GM21825 (cell line): ENCODE data around the gene MIDN.
A peak's percentile ranks its signal among the peaks of the same experiment; 100 is the strongest.
"Not testable (repeated sequence)": the region's sequence is repeated elsewhere in the genome, so short reads cannot be mapped to it uniquely, and the experiment has no call there.

Experiments
- ATAC-seq: cut with Tn5 transposase; IDR thresholded peaks from one replicate; pipeline ENCODE4 v1.9.1; 2021; ENCODE audit warnings: mild to moderate bottlenecking, moderate library complexity; ENCODE audit not compliant: unreplicated experiment

The MIDN gene

DNA sequence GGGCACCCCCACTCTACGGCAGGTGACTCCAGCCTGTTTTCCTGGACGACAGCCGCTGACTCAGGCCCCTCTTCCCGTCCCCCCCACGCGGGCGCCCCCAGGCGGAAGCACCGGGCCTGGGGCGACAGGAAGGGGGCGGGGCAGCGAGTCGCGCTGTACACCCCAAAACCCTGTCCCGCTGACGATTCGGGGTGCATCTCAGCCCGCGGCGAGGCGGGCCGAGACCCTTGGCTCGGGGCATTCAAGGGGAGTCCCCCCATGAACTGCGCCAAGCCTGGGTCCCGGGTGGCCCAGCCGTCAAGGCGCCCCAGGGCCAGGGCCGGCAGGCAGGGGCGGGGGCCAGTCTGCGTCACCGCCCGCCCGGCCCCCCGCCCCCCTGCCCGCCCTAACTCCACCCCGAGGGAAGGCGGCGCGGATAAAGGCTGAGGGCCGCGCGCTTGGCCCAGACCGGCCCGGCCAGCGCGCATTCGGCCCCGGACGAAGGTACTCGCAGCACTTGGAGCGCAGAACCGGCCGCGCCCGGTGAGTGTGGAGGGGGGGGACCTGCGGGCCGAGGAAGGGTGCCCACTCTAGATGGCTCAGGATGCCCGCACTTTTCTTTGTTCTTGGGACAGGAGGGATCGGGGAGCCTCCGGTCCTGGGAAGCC is at the start of gene MIDN:
Gene MIDN, plus strand, starts transcription at position 445 of the 647 bp plus-strand sequence. CDS start 1,714 bp downstream, outside the sequence.
- peak; percentile 7 for ATAC-seq

DNA sequence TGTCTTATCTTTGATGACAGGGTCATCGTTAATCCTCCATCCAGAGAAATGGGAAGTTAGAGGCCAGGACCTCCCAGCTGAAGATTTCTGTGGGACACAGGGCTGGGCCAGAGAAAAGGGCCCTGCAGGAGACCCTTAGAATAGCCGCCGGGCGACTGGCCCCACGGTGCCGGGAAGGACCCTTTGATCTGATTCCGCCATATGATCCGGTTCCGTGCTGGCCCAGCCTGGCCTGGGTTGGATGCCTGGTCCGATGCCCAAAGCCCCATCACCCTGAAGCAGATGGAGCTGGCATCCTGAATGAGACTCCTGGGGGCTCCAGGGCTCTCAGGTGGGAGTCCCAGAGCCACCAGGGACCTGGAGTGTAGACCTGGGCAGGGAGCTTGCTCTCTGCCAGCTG is 48.9 kb upstream of the MIDN start:
- ATAC-seq: no peak

DNA sequence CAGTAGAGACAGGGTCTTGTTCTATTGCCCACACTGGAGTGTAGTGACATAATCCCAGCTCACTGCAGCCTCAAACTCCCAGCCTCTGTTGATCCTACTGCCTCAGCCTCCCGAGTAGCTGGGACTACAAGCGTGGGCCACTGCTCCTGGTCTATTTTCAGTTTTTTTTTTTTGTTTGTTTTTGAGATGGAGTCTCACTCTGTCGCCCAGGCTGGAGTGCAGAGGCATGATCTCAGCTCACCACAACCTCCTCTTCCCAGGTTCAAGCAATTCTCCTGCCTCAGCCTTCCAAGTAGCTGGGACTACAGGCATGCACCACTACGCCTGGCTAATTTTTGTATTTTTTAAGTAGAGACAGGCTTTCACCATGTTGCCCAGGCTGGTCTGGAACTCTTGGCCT is 47.8 kb upstream of the MIDN start:
- ATAC-seq: not testable (repeated sequence)

DNA sequence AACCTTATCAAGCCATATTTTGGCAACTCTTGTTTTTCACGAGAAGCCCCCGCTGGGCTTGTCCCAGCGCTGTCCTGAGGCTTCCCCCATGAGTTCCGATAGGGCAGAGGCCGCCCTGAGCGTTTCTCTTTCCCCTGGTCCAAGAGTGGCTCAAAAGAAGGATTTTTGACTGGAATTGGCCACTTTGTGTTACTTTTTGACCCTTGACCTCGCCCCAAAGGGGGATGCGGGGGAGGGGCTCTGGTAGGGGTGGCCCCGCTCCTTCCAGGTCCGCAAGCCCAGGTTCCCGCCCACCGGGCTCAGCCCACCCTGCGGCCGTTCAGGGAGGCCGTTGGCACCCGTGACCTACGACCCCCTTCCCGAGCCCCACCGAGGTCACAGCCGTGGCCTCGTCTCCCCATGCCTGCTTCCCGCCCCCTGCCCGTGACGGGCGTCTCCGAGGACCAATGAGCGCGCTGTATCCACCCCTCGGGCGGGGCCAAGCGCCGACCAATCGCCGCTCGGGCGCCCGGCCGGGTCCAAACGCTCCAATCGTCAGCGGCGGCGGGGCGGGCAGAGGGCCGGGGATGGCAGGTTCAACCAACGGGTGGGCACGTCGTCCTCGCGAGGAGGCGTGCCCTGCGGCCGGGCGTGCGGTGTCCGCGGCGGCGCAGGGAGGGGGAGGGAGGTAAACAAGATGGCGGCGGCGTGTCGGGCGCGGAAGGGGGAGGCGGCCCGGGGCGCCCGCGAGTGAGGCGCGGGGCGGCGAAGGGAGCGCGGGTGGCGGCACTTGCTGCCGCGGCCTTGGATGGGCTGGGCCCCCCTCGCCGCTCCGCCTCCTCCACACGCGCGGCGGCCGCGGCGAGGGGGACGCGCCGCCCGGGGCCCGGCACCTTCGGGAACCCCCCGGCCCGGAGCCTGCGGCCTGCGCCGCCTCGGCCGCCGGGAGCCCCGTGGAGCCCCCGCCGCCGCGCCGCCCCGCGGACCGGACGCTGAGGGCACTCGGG is 43.0 kb upstream of the MIDN start, which contains the start of gene STK11:
Gene STK11, plus strand, starts transcription at position 665 of the 986 bp plus-strand sequence. CDS start 1,136 bp downstream, outside the sequence.
- ATAC-seq: peak; percentile 76

DNA sequence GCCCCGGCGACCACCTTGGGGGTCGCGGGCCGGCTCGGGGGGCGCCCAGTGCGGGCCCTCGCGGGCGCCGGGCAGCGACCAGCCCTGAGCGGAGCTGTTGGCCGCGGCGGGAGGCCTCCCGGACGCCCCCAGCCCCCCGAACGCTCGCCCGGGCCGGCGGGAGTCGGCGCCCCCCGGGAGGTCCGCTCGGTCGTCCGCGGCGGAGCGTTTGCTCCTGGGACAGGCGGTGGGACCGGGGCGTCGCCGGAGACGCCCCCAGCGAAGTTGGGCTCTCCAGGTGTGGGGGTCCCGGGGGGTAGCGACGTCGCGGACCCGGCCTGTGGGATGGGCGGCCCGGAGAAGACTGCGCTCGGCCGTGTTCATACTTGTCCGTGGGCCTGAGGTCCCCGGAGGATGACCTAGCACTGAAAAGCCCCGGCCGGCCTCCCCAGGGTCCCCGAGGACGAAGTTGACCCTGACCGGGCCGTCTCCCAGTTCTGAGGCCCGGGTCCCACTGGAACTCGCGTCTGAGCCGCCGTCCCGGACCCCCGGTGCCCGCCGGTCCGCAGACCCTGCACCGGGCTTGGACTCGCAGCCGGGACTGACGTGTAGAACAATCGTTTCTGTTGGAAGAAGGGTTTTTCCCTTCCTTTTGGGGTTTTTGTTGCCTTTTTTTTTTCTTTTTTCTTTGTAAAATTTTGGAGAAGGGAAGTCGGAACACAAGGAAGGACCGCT is 42.1 kb upstream of the MIDN start:
- no peak for ATAC-seq

DNA sequence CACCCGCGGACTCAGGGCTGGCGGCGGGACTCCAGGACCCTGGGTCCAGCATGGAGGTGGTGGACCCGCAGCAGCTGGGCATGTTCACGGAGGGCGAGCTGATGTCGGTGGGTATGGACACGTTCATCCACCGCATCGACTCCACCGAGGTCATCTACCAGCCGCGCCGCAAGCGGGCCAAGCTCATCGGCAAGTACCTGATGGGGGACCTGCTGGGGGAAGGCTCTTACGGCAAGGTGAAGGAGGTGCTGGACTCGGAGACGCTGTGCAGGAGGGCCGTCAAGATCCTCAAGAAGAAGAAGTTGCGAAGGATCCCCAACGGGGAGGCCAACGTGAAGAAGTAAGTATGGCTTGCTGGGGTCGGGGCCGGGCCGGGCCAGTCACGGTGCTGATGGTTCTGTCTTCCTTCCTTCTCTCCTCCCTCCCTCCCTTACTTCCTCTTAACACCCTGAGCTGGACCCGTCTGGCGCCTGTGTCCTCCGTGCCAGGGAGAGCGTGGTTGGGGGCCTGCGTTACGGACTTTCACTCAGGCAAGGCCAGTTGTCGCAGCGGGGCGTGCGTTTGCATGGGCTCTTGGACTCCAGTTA is 41.4 kb upstream of the MIDN start:
- ATAC-seq: no peak

DNA sequence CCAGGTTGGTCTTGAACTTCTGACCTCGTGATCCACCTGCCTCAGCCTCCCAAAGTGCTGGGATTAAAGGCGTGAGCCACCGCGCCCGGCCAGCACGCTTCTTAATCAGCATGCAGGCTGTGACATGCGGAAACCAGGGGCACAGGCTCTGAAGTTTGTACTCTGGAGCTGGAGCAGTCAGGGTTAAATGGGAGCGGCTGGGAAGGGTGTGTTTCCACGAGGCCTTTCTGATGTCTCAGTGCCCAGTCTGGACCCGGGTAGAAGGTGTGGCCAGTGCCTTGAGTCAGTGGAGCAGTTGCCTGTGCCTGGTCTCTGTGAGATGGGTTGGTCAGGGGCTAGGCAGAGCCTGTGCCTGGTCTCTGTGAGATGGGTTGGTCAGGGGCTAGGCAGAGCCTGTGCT is 39.6 kb upstream of the MIDN start:
- not testable (repeated sequence) for ATAC-seq

DNA sequence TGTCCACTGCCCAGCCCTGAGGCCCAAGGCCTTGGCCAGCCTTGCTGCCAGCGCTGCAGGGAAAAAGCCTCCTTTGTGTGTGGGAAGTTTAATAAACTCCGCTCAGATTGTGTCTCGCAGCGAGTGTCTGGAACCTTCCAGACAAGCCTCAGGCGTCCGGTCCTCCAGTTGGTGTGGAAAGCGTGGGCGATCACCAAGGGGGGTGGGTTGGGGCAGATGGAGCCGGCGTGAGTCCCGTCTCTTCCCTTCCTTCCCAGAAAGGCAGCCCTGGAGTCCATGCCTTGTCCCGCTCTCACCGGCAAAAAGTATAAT is 38.2 kb upstream of the MIDN start:
- ATAC-seq: no peak

DNA sequence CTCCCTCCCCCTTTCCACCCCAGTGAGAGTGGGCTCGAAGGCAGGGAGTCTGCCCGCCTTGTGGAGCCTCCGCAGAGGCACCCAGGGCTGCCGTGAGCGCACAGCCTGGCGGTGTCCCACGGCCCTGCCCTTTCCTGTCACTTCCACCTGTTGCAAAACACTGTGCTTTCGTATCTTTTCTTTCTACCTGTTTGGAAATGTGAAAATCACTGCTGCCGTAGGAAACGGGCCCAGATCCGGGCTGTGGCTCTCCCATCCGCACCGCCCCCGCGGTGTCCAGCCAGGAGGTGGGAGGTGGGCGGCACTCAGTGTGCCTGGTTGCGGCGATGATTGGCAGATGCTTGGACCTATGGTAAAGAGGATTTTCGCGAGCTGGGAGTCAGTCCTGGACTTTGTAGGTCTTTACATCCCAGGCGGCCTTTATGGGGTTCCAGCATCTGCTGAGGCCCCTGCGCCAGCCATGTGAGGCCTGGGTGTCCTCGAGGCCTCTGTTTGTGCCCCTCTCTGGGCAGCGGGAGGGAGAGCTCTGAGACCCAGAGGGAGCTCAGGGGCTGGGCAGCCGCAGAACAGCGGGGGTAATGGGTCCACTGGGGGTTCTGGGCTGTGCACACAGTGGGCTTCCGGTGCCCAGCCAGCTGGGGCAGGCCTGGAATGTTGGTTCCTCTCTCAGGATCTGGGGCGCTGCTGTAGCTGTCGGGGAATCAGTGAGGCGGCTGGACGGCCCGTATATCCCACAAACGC is 36.7 kb upstream of the MIDN start:
- ATAC-seq: no peak

DNA sequence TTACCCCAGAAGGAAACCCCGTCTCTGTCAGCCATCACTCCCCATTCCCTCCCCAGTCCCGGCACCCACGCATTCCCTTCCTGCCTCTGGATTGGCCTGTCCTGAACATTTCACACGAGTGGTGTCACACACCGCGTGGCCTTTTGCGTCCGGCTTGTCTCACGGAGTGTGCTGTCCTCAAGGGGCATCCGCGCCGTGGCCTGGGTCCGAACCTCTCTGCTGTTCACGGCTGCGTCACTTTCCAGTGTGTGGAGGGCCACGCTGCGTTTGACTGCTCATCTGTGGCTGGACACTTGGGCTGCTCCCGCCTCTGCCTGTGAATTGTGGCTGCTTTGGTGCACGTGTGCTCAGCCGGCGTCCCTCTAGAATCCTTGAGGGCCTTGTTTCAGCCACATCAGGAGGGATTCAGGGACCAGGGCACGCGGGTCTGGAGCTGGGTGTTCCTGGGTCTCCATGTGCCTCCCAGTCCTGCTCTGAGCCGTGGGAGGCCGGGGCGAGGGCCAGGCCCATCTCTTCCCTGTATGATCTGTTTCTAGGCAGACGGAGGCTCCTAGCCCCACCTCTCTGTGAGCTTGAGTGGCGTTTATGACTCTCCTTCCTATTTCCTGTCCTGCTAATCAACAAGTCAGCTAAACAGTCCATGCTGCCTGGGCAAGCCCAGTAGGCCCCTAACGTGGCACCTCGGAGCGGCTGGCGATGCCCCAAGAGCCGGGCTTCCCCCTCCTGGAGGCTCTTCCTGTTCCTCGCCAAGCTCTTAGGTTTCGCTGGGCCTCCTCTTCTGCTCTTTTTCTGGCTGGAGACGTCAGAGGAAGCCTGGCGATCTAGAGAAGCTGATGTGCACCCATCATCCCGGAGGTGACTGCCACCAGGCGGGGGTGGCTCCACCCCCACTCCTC is 34.7 kb upstream of the MIDN start:
- ATAC-seq: no peak

DNA sequence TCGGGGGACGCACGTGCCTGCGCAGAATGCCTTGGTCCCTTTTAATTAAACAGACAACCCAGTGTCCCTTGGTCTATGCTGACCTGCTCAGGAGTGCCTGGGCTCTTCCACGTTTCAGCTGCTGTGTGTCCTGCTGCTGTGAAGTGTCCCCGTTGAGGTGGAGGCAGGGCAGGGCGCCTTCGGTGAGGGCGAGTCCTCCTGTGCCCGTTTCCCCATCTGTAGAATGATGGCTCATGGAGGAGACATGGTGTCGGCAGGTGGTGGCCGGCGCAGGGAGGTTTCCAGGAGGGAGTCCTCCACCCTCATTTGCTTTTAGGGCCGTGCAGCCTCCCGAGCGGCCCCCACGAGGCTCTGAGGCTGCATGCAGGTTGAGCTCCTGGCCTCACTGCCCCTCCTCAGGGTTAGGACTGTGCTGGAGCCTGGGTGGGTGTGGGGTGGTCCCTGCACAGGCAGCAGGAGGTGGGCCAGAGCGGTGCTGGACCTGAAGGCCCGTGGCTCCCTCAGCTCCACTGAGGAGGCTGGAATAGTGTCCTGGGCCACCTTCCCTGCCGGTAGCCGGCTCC is 34.0 kb upstream of the MIDN start:
- ATAC-seq: no peak

DNA sequence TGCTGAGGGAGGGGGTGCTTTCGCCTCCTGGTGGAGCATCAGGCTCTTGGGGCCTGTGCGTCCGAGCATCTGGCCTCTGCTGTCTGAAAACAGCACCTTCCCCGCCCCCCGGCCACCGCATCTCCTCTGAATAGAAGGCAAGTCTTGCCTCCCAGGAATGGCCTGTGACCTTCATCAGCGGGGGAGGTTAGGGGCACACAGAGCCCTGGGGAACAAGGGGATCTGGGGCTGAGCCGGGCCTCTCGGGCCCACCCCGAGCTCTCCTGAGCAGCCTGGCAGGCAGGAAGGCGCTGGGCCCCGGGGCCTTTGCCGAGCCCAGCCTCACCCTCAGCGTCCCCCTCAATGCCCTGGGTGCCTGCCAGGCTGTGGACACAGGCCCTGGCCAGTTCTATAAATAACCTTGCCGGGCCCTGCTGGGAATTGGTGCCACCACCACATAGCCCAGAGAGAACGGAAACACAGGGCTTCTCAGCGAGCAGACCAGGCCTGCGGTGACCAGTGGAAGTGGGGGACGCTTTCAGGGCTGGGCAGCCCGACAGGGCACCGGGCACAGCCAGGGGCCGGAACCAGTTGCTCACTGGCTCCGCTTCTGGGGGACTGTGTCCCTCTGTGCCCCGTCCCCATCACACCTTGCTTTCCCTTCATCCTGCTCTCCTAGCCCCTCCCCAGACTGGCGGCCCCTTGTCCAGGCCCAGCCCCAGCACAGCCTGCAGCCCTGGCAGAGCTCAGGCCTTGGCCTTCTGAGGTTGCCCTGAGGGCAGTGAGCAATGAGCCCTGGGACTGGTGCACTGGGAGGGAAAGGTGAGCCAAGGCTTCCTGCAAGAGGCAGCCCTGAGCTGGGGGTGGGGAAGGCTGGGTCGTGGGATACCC is 33.3 kb upstream of the MIDN start:
- no peak for ATAC-seq

DNA sequence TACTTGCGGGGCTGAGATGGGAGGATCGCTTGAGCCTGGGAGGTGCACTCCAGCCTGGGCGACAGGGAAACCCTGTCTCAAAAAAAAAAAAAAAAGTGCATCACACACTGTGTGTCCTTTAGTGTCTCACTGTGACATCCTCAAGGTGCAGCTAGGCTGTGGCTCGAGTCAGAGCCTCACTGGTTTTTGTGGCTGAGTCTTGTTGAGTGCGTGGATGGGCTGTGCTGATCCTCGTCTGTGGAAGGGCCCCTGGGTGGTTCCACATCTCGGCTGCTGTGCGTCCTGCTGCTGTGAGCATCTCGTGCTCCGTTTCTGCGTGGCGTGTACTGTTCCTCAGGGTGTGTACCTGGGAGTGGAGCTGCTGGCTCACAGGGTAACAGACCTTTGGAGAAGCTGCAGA is 31.6 kb upstream of the MIDN start:
- no peak for ATAC-seq

DNA sequence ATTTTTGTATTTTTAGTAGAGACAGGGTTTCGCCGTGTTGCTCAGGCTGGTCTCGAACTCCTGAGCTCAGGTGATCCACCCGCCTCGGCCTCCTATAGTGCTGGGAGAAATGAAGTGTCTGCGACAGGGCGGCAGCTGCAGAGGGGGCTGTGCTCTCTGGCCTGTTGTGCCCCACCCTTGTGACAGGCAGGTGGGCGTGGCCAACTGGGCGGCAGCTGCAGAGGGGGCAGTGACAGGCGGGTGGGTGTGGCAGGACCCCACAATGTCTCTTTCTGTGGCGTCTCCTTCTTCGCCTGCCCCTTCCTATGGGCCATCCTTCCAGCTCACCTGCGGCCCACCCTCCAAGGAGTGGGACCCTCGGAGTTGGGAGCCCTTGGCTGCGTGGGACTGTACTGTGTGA is 31.0 kb upstream of the MIDN start:
- ATAC-seq: no peak

DNA sequence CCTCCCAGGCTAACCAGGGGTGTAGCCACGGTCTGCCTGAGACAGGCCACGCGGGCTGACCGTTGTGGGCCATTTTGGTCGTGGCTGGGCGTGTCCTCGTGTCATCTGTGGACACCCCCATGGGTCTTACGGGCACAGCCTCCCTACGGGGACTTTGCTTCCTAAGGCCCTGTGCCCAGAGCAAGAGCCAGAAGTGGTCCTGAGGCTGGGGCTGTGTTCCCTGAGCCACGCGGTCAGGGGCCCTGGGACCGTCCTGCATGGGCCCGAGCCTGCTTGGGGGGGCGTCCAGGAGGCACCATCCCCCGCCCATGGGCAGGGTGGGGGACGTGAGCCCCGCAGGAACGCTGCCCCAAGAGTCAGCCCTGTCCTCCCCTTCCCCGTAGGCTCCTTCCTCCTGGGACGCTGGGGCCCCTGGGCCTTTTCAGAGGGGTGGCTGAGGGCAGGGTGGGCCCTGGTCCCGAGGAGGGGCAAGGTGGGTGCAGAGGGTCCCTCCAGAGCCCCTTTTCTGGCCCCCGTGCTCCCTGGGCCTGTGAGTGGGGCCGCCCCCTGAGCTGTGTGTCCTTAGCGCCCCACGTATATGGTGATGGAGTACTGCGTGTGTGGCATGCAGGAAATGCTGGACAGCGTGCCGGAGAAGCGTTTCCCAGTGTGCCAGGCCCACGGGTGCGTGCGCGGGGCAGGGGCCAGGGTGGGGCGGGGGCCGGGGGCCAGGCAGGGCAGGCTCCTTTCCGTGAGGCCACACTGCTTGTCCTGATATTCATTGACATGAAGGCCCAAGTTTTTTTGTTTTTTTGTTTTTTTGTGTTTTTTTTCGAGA is 29.4 kb upstream of the MIDN start:
- ATAC-seq: no peak

DNA sequence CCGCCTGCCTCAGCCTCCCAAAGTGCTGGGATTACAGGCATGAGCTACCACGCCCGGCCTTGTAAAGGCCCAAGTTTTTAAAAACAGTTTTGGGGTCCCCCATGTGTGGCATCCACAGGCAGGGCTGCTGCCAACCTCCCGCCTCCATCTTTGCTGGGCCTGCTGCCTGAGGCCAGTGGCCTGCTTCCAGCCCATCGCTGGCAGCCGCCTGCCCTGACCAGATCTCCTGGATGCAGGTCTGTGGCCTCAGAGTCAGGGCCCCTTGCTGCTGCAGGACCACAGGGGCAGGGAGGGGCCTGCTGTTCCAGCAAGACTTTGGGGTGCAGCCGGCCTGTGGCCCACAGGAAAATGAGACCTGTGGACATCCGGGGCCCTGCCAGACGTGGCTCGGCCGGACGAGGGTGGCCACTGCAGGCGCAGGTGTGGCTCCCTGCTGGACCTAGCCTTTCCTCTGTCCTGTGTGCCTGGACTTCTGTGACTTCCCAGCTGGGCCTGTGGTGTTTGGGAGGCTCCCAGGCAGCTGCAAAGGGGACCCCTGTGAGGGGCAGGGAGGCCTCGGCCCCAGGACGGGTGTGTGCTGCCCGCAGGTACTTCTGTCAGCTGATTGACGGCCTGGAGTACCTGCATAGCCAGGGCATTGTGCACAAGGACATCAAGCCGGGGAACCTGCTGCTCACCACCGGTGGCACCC is 28.5 kb upstream of the MIDN start:
- no peak for ATAC-seq

DNA sequence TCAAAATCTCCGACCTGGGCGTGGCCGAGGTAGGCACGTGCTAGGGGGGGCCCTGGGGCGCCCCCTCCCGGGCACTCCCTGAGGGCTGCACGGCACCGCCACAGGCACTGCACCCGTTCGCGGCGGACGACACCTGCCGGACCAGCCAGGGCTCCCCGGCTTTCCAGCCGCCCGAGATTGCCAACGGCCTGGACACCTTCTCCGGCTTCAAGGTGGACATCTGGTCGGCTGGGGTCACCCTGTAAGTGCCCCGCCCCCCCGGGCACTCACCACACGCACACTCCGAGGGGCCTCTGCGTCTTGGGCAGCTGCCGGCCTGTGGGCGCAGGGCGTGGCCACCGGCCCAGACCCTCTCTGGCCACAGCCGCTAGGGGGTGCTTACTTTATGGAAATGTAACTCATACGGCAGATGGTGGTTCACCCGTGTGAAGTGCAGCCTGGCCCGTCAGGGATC is 27.9 kb upstream of the MIDN start:
- no peak for ATAC-seq
